ENCODE results near the gene OR56A4.

OR56A4 gene

GRCh38 chr11:6006846-6007245 is at the start of gene OR56A4:
TSS of gene OR56A4 (minus strand) at chr11:6006946. CDS start at chr11:6002992, 3,954 bp downstream.
- DNase-seq (ENCODE audit: low spot score), result no peak

- no peak for DNase-seq (ENCODE audit: low spot score)
These were observed 48.8 kb upstream of the OR56A4 start for GRCh38 chr11:6055569-6055968.

GRCh38 chr11:6052374-6052773 is 45.6 kb upstream of the OR56A4 start:
- no peak for DNase-seq (ENCODE audit: low spot score)

GRCh38 chr11:6040874-6041273 is 34.1 kb upstream of the OR56A4 start:
- no peak for DNase-seq (ENCODE audit: low spot score)

GRCh38 chr11:6030708-6031405 is 24.1 kb upstream of the OR56A4 start, which contains the start of gene OR56A1:
TSS of gene OR56A1 (minus strand) at chr11:6030758. CDS start at chr11:6027692, 3,066 bp downstream.
- DNase-seq (ENCODE audit: low spot score), result no peak

- no peak for DNase-seq (ENCODE audit: low spot score)
These were observed 20.8 kb upstream of the OR56A4 start for GRCh38 chr11:6027501-6027900.

GRCh38 chr11:6025056-6025455 is 18.3 kb upstream of the OR56A4 start:
- no peak for DNase-seq (ENCODE audit: low spot score)

- DNase-seq (ENCODE audit: low spot score), result peak; percentile 44
These were observed 16.2 kb upstream of the OR56A4 start for GRCh38 chr11:6022956-6023355.

GRCh38 chr11:6013042-6013441 is 6.3 kb upstream of the OR56A4 start:
- DNase-seq (ENCODE audit: low spot score), result no peak

GRCh38 chr11:6012035-6012668 is 5.4 kb upstream of the OR56A4 start:
- DNase-seq (ENCODE audit: low spot score), result no peak

- no peak for DNase-seq (ENCODE audit: low spot score)
These were observed 351 bp downstream of the OR56A4 start for GRCh38 chr11:6006395-6006794.

- DNase-seq (ENCODE audit: low spot score), result no peak
These were observed 4.5 kb downstream of the OR56A4 start for GRCh38 chr11:6002202-6002699.

GRCh38 chr11:5994791-5995190 is 12.0 kb downstream of the OR56A4 start:
- DNase-seq (ENCODE audit: low spot score), result no peak

- DNase-seq (ENCODE audit: low spot score), result peak; percentile 48
These were observed 14.0 kb downstream of the OR56A4 start for GRCh38 chr11:5992604-5993251.

GRCh38 chr11:5992150-5992549 is 14.6 kb downstream of the OR56A4 start:
- DNase-seq (ENCODE audit: low spot score), result peak; percentile 14

- DNase-seq (ENCODE audit: low spot score), result no peak
These were observed 17.5 kb downstream of the OR56A4 start for GRCh38 chr11:5989203-5989602.

GRCh38 chr11:5986885-5987284 is 19.9 kb downstream of the OR56A4 start, which contains the start of gene OR52L1:
TSS of gene OR52L1 (minus strand) at chr11:5986985. CDS start at chr11:5986930, 55 bp downstream.
- no peak for DNase-seq (ENCODE audit: low spot score)

- DNase-seq (ENCODE audit: low spot score), result no peak
These were observed 23.3 kb downstream of the OR56A4 start for GRCh38 chr11:5983443-5983842.

GRCh38 chr11:5973530-5973929 is 33.2 kb downstream of the OR56A4 start:
- DNase-seq (ENCODE audit: low spot score), result no peak

- DNase-seq (ENCODE audit: low spot score), result no peak
These were observed 38.4 kb downstream of the OR56A4 start, which contains the start of gene OR56A5 for GRCh38 chr11:5968394-5968793. TSS of gene OR56A5 (minus strand) at chr11:5968494. CDS start at chr11:5968494, 0 bp downstream.

- no peak for DNase-seq (ENCODE audit: low spot score)
These were observed 39.0 kb downstream of the OR56A4 start for GRCh38 chr11:5967708-5968107.

- DNase-seq (ENCODE audit: low spot score), result no peak
These were observed 39.8 kb downstream of the OR56A4 start for GRCh38 chr11:5966958-5967357.

Data from AG20443 (cell line).